DMS53 treated with DMSO at 0.1 percent for 48 hours (cell line): Measurements from ENCODE around the gene PPP2R2D.
A peak's percentile ranks its signal among the peaks of the same experiment; 100 is the strongest.

Source experiments
- DNase-seq: peaks from one replicate; lab custom pipeline; 2025; ENCODE audit not compliant: unreplicated experiment; lab: John Stamatoyannopoulos, UW

PPP2R2D gene

GRCh38 chr10:131886237-131886636 is 14.6 kb upstream of the PPP2R2D start:
- no peak for DNase-seq

DNA sequence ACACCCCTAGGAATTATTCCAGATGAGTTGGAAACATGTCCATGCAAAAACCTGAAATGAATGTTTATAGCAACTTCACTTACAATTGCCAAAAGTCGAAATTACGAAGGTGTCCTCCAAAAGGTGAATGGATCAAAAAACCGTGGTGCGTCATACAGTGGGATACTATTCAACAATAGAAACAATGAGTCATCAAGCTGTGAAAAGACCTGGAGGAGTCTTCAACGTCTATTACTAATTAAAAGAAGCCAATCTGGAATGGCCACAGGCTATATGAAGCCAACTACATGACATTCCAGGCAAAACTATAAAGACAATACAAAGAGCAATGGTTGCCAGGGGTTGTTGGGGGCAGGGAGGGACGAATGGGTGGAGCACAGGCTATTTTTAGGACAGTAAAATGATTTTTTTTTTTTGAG is 12.6 kb upstream of the PPP2R2D start:
- no peak for DNase-seq

- DNase-seq: no peak
Measured at GRCh38 chr10:131889755-131890154, 11.1 kb upstream of the PPP2R2D start.

DNA sequence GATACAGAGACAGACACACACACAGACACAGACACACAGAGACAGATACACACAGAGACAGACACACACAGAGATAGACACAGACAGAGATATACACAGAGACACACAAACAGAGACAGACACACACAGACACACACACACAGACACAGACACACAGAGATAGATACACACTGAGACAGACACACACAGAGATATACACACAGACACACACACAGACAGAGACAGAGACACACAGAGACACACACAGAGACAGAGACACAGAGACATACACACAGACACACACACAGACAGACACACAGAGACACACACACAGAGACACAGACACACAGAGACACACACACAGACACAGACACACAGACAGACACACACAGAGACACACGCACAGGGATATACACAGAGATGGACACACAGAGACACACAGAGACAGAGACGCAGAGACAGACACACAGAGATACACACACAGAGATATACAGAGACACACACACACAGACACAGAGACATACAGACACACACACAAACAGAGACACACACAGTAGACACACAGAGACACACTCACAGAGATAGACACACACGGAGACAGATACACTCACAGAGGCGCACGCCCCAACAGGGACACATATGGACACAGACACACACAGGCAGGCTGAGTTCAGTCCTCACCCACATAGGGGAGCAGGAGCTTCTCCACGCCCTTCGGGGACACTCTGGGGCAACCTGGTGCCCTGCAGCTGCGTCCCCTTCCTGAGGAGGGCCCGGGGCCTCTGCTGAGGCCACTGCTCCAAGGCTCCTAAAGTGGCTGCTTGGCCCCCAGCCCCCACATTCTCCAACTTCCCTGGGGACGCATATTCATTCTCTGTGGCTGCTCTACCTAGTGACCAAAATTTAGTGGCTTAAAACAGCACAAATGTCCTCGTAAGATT is 10.3 kb upstream of the PPP2R2D start:
- no peak for DNase-seq

DNA sequence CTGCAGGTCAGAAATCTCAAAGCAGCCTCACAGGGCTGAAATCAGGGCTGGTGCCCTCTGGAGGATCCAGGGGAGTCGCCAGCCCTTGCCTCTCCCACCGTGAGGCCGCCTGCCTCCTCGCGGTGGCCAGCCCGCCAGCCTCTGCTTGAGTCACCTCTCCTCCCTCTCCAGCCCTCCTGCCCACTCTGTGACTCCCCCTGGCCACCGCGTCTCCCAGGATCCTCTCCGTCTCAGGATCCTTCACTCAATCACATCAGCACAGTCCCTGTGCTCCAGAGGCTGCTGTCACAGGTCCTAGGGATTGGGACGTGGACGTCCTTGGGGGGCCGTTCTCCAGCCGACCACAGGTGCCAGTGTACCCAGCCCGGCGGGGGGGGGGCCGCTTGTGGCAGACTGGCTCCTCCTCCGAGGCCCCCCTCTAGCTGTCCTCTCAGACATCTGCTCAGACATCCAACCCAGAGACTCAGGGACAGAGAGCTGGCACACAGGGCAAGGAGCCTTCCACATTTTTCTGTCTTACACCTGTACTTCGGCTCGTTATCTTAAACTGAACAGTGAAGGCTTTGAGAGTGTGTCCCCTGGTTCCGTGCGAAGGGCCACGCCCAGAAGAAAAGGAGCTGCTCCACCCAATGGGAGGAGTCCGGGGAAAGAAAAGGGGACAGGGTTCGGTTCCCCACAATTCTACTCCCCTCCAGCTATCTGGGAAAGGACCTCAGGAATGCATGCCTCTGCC is 9.4 kb upstream of the PPP2R2D start:
- no peak for DNase-seq

- DNase-seq: no peak
Measured at GRCh38 chr10:131891929-131892805, 8.6 kb upstream of the PPP2R2D start.

DNA sequence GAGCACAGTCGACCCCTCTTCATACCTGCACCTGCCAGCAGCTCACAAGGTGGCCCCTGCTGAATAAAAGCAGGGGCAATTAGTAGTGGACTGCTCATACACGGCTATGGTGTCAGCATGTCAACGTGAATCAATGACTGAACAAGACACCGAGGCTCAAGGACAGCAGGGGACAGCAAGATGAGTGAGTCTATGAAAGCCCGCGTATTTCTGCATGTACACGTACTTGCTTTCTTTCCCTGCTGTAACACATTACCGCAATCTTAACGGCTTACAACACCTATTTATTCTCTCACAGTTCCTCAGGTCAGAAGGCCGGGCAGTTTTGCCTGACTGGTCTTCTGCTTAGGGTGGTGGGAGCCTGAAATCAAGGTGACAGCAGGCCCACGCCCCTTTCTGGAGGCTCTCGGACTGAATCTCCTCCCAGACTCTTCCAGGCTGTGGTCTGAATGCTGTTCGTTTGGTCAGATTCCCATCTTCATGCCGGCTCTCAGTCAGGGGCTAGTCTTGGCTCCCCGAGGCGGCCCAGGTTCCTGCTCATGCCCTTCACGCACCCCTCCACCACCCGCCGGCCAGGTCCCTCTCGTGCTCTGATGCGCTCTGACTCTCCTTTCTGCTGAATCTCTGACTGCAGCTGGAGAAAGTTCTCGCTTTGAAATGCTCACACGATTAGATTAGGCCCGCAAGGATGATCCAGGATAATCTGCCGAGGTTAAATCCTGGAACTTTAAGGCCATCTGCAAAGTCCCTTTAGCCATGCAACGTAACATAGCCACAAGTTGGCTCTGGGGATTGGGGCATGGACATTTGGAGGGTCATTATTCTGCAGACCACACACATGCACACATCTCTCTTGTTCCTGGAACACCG is 7.8 kb upstream of the PPP2R2D start:
- DNase-seq: no peak

GRCh38 chr10:131895116-131895515 is 5.7 kb upstream of the PPP2R2D start:
- no peak for DNase-seq

- DNase-seq: no peak
Measured at GRCh38 chr10:131896403-131896802, 4.4 kb upstream of the PPP2R2D start.

DNA sequence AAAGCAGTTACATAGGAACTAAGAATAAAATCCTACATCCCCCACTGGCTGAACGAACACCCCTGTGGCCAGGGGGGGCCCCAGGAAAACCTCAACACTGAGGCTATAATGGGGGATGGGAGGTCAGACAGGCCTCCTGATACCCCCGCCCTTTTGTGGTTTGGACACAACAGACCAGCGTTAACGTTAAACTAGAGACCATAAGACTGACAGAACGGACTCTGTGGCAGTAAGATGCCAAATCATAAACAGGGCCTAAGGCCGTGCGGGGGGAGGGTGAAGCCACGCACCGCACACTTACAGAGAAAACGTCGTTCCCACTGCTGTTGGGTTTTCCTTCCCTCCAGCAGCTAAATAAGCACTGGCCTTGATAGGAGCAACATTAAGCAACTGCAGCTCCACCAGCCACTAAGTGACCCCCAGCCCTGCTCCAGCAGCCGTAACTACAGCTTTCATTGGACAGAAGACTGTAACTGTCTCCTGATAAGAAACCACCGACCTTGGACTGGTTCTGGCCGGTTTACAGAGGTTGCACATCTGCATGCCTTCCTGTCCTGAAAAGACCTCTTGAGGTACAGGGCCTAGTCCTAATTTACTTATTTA is 3.4 kb upstream of the PPP2R2D start:
- no peak for DNase-seq

GRCh38 chr10:131898061-131898460 is 2.7 kb upstream of the PPP2R2D start:
- no peak for DNase-seq

GRCh38 chr10:131898713-131899112 is 2.1 kb upstream of the PPP2R2D start:
- DNase-seq: no peak

- DNase-seq: no peak
Measured at GRCh38 chr10:131899116-131899690, 1.6 kb upstream of the PPP2R2D start.

- DNase-seq: peak; percentile 16
Measured at GRCh38 chr10:131899695-131900349, 986 bp upstream of the PPP2R2D start.

- DNase-seq: no peak
Measured at GRCh38 chr10:131901181-131901829, 497 bp downstream of the PPP2R2D start.

GRCh38 chr10:131902211-131902610 is 1.4 kb downstream of the PPP2R2D start:
- DNase-seq: no peak

- DNase-seq: no peak
Measured at GRCh38 chr10:131902691-131903090, 1.9 kb downstream of the PPP2R2D start.

GRCh38 chr10:131905267-131905571 is 4.4 kb downstream of the PPP2R2D start:
- no peak for DNase-seq
